B cell (primary cell): ENCODE data around the gene PPP3R2. TPM values are rescaled to one million over a fixed set of nuclear protein-coding genes. Genes with fewer than 3 reads are reported as not detected.
A peak's percentile ranks its signal among the peaks of the same experiment; 100 is the strongest.

Source experiments
- ATAC-seq: fragments of 200-7000 bp; cut with Tn5 transposase; one replicate; pipeline ENCODE4 v1.10.0; 2021; ENCODE audit warnings: low read depth, mild to moderate bottlenecking, moderate number of reproducible peaks, moderate library complexity
- CTCF ChIA-PET: fragments of 350-600 bp; sonication (Branson Sonifier 250); formaldehyde crosslinking; loops from one replicate; lab custom pipeline; 2021; ENCODE audit warnings: antibody characterized with exemption, inconsistent platforms; lab: Charles Lee
- POLR2A ChIA-PET: fragments of 350-600 bp; sonication (Branson Sonifier 250); formaldehyde crosslinking; loops from one replicate; lab custom pipeline; 2021; ENCODE audit warnings: antibody characterized with exemption; lab: Charles Lee
- DNase-seq: peaks from one replicate; pipeline ENCODE4 v3.0.0; 2013
- H2AFZ ChIP-seq: 2 replicates; pipeline ENCODE4 v1.6.1; 2012; ENCODE audit warnings: mild to moderate bottlenecking, low read depth, low read length; ENCODE audit not compliant: insufficient read depth, poor library complexity, severe bottlenecking
- H3K27ac ChIP-seq, 2 donors: 1 replicate in 1 of 2; 2 replicates in 1 of 2; pipeline ENCODE4 v1.5.1; 2012 to 2013; ENCODE audit warnings: low read length in 2 of 2, mild to moderate bottlenecking in 2 of 2, moderate library complexity in 1 of 2
- H3K27me3 ChIP-seq, 4 experiments: fragments of 200-600 bp in 1 of 4; sonication (generic) in 1 of 4; replicated peaks in 1 of 4; 1 replicate in 2 of 4; 2 replicates in 2 of 4; pipeline versions ENCODE4 v1.6.1 to v1.7.0; 2013 to 2016; ENCODE audit warnings: low read length in 3 of 4, mild to moderate bottlenecking in 2 of 4, mixed read lengths in 1 of 4, moderate library complexity in 1 of 4; ENCODE audit not compliant: insufficient read depth in 4 of 4, control insufficient read depth in 3 of 4; ENCODE audit errors: control extremely low read depth in 1 of 4
- H3K36me3 ChIP-seq, 2 experiments: replicated peaks in 1 of 2; 1 replicate in 1 of 2; 2 replicates in 1 of 2; pipeline versions ENCODE4 v1.6.1 to v1.7.1; 2013; ENCODE audit warnings: low read length in 1 of 2; ENCODE audit not compliant: insufficient read depth in 2 of 2, control insufficient read depth in 1 of 2; ENCODE audit errors: control extremely low read depth in 1 of 2, extremely low read depth in 1 of 2
- H3K4me1 ChIP-seq, 2 donors: fragments of 200-600 bp in 1 of 2; sonication (generic) in 1 of 2; 1 replicate in 1 of 2; 2 replicates in 1 of 2; pipeline versions ENCODE4 v1.5.1 to v1.6.1; 2013 to 2017; ENCODE audit warnings: low read length in 2 of 2; ENCODE audit not compliant: control insufficient read depth in 2 of 2, insufficient read depth in 2 of 2
- H3K4me2 ChIP-seq: replicated peaks from 2 replicates; pipeline ENCODE3; 2012; ENCODE audit warnings: mild to moderate bottlenecking, low read depth, low read length; ENCODE audit not compliant: poor library complexity, severe bottlenecking
- H3K4me3 ChIP-seq, 5 experiments: fragments of 200-600 bp in 1 of 5; sonication (generic) in 1 of 5; 1 replicate in 3 of 5; 2 replicates in 2 of 5; pipeline versions ENCODE4 v1.5.1 to v1.7.0; 2011 to 2016; ENCODE audit warnings: low read length in 4 of 5, mild to moderate bottlenecking in 4 of 5, low read depth in 2 of 5, control low read depth in 1 of 5, moderate library complexity in 1 of 5; ENCODE audit not compliant: insufficient read depth in 1 of 5; ENCODE audit errors: control extremely low read depth in 1 of 5, extremely low read depth in 1 of 5
- H3K79me2 ChIP-seq: fragments of 200-600 bp; sonication (generic); one replicate; pipeline ENCODE4 v1.6.0; 2016; ENCODE audit warnings: low read length; ENCODE audit not compliant: control insufficient read depth, insufficient read depth
- H3K9ac ChIP-seq: fragments of 200-600 bp; sonication (generic); 2 replicates; pipeline ENCODE4 v1.6.1; 2017; ENCODE audit warnings: mild to moderate bottlenecking, low read length, moderate library complexity
- H3K9me3 ChIP-seq, 3 donors: one replicate each; pipeline versions ENCODE4 v1.6.1 to v1.7.1; 2013; ENCODE audit warnings: low read length in 2 of 3; ENCODE audit not compliant: control insufficient read depth in 2 of 3, insufficient read depth in 1 of 3; ENCODE audit errors: control extremely low read depth in 1 of 3
- H4K20me1 ChIP-seq: 2 replicates; pipeline ENCODE4 v1.6.0; 2012; ENCODE audit warnings: mild to moderate bottlenecking, low read length; ENCODE audit not compliant: insufficient read depth, control insufficient read depth, poor library complexity, severe bottlenecking
- H3K27ac Mint-ChIP-seq: one replicate; pipeline ENCODE4 v1.8.0; 2021; ENCODE audit warnings: mixed read lengths
- H3K27me3 Mint-ChIP-seq: one replicate; pipeline ENCODE4 v1.8.0; 2021; ENCODE audit warnings: mixed read lengths
- H3K4me1 Mint-ChIP-seq: one replicate; pipeline ENCODE4 v1.8.0; 2021; ENCODE audit warnings: mixed read lengths
- H3K4me3 Mint-ChIP-seq: one replicate; pipeline ENCODE4 v1.8.0; 2021; ENCODE audit warnings: mixed read lengths
- H3K9me3 Mint-ChIP-seq: one replicate; pipeline ENCODE4 v1.8.0; 2022; ENCODE audit warnings: mixed read lengths; ENCODE audit not compliant: insufficient read depth
- CTCF ChIP-seq: fragments of 200-600 bp; IDR thresholded peaks from one replicate; pipeline ENCODE4 v1.8.0; 2022; ENCODE audit warnings: antibody characterized with exemption, mild to moderate bottlenecking
- EZH2 ChIP-seq: IDR thresholded peaks from 2 replicates; pipeline ENCODE4 v1.6.1; 2012; ENCODE audit warnings: borderline replicate concordance, low read depth, mild to moderate bottlenecking, moderate library complexity, low read length; ENCODE audit not compliant: insufficient read depth, poor library complexity, severe bottlenecking
- WGBS: methylation state at CpG from one replicate; pipeline ENCODE4 v1.1.5; 2013; ENCODE audit warnings: missing lambda C conversion rate; ENCODE audit not compliant: insufficient coverage; 5-methylcytosine and 5-hydroxymethylcytosine counted together
- intact Hi-C: fragments of 100-400 bp; cut with micrococcal nuclease; formaldehyde crosslinking; loops from one replicate; pipeline ENCODE4 v1.10.0; 2022
- polyA plus RNA-seq: library from polyadenylated mRNA; depleted of rRNA; stranded (reverse); fragments of >200 nt; gene quantifications from 2 replicates; pipeline ENCODE4 v1.2.3, GENCODE V29; 2012
- total RNA-seq, 2 donors: library from RNA; stranded (reverse); fragments of 120-200 nt in 1 of 2; gene quantifications; 1 replicate in 1 of 2; 2 replicates in 1 of 2; pipeline versions ENCODE4 v1.2.3 to v1.2.4, GENCODE V29; 2013 to 2022

The PPP3R2 gene
- total and polyA plus RNA-seq, 2 donors (not counting 1 experiment from before 2014, with no cell fraction given), result not detected

- Histone ChIP-seq H3K9me3 (no peaks in the 10 kb centered on the region), H3K36me3 (no peaks in the 10 kb centered on the region), H3K4me1 (peaks cover 5 to 10% of the 10 kb centered on the region in 2 donors), H3K79me2 (no peaks in the 10 kb centered on the region), H3K4me2 (no peak overlapping the region), H3K27me3 (no peaks in the 10 kb centered on the region), H3K9ac (no peak overlapping the region), H4K20me1 (no peaks in the 10 kb centered on the region), H3K4me3 (no peak overlapping the region), H2AFZ (no peak overlapping the region), H3K27ac (no peak overlapping the region)
- Mint-ChIP-seq H3K27me3 (peaks cover 3% of the 10 kb centered on the region), H3K27ac (no peak overlapping the region), H3K4me1 (peaks cover 11% of the 10 kb centered on the region), H3K9me3 (no peaks in the 10 kb centered on the region), H3K4me3 (no peak overlapping the region)
- ATAC-seq (no peak), DNase-seq (no peak)
- WGBS, result 96% methylated on average over 6 of the region's 6 CpGs
- intact Hi-C loops, result no loop called here
- ChIA-PET POLR2A (no interaction called here), CTCF (interaction anchor here (0.9 kb wide), 1 partner anchor 12 kb away, joined by 5 read pairs; no protein-coding TSS in a partner anchor)
- TF ChIP-seq EZH2, result no peak
- TF ChIP-seq CTCF, result no peak
These were observed 14.8 kb downstream of the PPP3R2 start for GRCh38 chr9:101579711-101580545.

GRCh38 chr9:101578378-101578777 is 16.4 kb downstream of the PPP3R2 start:
- peak; percentile 22 for DNase-seq
- no peak for TF ChIP-seq EZH2
- TF ChIP-seq CTCF, result no peak
- Histone ChIP-seq H3K9ac (peak overlapping the region; percentile 0), H3K27ac (no peak overlapping the region), H3K9me3 (no peaks in the 10 kb centered on the region), H3K4me2 (no peak overlapping the region), H3K36me3 (no peaks in the 10 kb centered on the region), H4K20me1 (no peaks in the 10 kb centered on the region), H3K4me3 (no peak overlapping the region), H3K4me1 (peaks cover 5 to 10% of the 10 kb centered on the region in 2 donors), H3K27me3 (no peaks in the 10 kb centered on the region), H3K79me2 (no peaks in the 10 kb centered on the region), H2AFZ (no peak overlapping the region)
- no peaks in the 10 kb centered on the region for H3K9me3 Mint-ChIP-seq
- H3K27ac Mint-ChIP-seq, result peak overlapping the region; percentile 4
- peaks cover 3% of the 10 kb centered on the region for H3K27me3 Mint-ChIP-seq
- intact Hi-C loops, result no loop called here
- peaks cover 11% of the 10 kb centered on the region for H3K4me1 Mint-ChIP-seq
- ATAC-seq, result peak; percentile 51
- ChIA-PET CTCF (no interaction called here), POLR2A (no interaction called here)
- H3K4me3 Mint-ChIP-seq, result no peak overlapping the region
- WGBS, result 72% methylated on average over 3 of the region's 3 CpGs
